ENCODE results near the gene PLEKHS1. TPM values are rescaled to one million over a fixed set of nuclear protein-coding genes. Genes with fewer than 3 reads are reported as not detected.

The PLEKHS1 gene
- total RNA-seq, 1 experiment from 2014 or later = not detected

- DNase-seq (ENCODE audit: low read depth, low spot score) (no peak), ATAC-seq (no peak)
- TF ChIP-seq, protein P1, sequence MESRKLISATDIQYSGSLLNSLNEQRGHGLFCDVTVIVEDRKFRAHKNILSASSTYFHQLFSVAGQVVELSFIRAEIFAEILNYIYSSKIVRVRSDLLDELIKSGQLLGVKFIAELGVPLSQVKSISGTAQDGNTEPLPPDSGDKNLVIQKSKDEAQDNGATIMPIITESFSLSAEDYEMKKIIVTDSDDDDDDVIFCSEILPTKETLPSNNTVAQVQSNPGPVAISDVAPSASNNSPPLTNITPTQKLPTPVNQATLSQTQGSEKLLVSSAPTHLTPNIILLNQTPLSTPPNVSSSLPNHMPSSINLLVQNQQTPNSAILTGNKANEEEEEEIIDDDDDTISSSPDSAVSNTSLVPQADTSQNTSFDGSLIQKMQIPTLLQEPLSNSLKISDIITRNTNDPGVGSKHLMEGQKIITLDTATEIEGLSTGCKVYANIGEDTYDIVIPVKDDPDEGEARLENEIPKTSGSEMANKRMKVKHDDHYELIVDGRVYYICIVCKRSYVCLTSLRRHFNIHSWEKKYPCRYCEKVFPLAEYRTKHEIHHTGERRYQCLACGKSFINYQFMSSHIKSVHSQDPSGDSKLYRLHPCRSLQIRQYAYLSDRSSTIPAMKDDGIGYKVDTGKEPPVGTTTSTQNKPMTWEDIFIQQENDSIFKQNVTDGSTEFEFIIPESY (IDR thresholded peaks at IDR 0.05; ENCODE audit: extremely low read depth, insufficient replicate concordance, low read length) = no peak
- TF ChIP-seq RAD21 (IDR thresholded peaks at IDR 0.05; ENCODE audit: low read depth) (no peak), CEBPB (IDR thresholded peaks at IDR 0.05; ENCODE audit: low read depth) (no peak), ZFX (IDR thresholded peaks at IDR 0.05) (no peak), ELF1 (IDR thresholded peaks at IDR 0.05; ENCODE audit: borderline replicate concordance, low read depth) (no peak), YY1 (IDR thresholded peaks at IDR 0.05; ENCODE audit: extremely low read depth, insufficient replicate concordance, low read depth, low read length) (no peak), SRF (IDR thresholded peaks at IDR 0.05; ENCODE audit: low read depth) (no peak), CBX3 (IDR thresholded peaks at IDR 0.05; ENCODE audit: low read depth) (no peak), SIN3A (IDR thresholded peaks at IDR 0.05; ENCODE audit: low read depth) (no peak), EZH2 (IDR thresholded peaks at IDR 0.05) (no peak), POLR2A (IDR thresholded peaks at IDR 0.05; ENCODE audit: borderline replicate concordance, extremely low read depth, insufficient read depth, insufficient read length) (no peak), TCF7L2 (IDR thresholded peaks at IDR 0.05; ENCODE audit: borderline replicate concordance, extremely low read depth, insufficient read depth, insufficient read length) (no peak), POLR2AphosphoS5 (IDR thresholded peaks at IDR 0.05; ENCODE audit: low read depth, low read length) (no peak), SP1 (IDR thresholded peaks at IDR 0.05; ENCODE audit: low read depth) (no peak), JUND (IDR thresholded peaks at IDR 0.05) (no peak), EZH2phosphoT487 (IDR thresholded peaks at IDR 0.05; ENCODE audit: borderline replicate concordance) (no peak), ZNF274 (IDR thresholded peaks at IDR 0.05; ENCODE audit: low read depth, low read length) (no peak), CTCF (IDR thresholded peaks at IDR 0.05 in 2 of 3, conservative IDR thresholded peaks at IDR 0.05 in 1 of 3; ENCODE audit: borderline replicate concordance in 1 of 3, insufficient read depth in 1 of 3, low read depth in 2 of 3, low read length in 2 of 3) (no peak), FOSL1 (IDR thresholded peaks at IDR 0.05; ENCODE audit: low read depth) (no peak)
- TF ChIP-seq, protein P2, sequence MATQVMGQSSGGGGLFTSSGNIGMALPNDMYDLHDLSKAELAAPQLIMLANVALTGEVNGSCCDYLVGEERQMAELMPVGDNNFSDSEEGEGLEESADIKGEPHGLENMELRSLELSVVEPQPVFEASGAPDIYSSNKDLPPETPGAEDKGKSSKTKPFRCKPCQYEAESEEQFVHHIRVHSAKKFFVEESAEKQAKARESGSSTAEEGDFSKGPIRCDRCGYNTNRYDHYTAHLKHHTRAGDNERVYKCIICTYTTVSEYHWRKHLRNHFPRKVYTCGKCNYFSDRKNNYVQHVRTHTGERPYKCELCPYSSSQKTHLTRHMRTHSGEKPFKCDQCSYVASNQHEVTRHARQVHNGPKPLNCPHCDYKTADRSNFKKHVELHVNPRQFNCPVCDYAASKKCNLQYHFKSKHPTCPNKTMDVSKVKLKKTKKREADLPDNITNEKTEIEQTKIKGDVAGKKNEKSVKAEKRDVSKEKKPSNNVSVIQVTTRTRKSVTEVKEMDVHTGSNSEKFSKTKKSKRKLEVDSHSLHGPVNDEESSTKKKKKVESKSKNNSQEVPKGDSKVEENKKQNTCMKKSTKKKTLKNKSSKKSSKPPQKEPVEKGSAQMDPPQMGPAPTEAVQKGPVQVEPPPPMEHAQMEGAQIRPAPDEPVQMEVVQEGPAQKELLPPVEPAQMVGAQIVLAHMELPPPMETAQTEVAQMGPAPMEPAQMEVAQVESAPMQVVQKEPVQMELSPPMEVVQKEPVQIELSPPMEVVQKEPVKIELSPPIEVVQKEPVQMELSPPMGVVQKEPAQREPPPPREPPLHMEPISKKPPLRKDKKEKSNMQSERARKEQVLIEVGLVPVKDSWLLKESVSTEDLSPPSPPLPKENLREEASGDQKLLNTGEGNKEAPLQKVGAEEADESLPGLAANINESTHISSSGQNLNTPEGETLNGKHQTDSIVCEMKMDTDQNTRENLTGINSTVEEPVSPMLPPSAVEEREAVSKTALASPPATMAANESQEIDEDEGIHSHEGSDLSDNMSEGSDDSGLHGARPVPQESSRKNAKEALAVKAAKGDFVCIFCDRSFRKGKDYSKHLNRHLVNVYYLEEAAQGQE (IDR thresholded peaks at IDR 0.05; ENCODE audit: low read depth) = no peak
- no peaks in the 10 kb centered on the region for H3K27me3 ChIP-seq (ENCODE audit: insufficient read depth, low read length)
- no peaks in the 10 kb centered on the region for H3K4me1 ChIP-seq (ENCODE audit: control insufficient read depth in 1 of 2, insufficient read depth in 2 of 2, low read length in 2 of 2)
- no TSS peak for BruUV-seq (replicated peaks)
- RAD21 ChIA-PET (ENCODE audit: low non-redundant PET in 1 of 2, low total read pairs in 2 of 2, uncharacterized antibody in 2 of 2, unreplicated experiment in 2 of 2) = no interaction called here
- no peaks in the 10 kb centered on the region for H3K9me3 ChIP-seq (ENCODE audit: control insufficient read depth in 1 of 2, insufficient read depth in 1 of 2, low read depth in 1 of 2, low read length in 2 of 2)
- CTCF ChIA-PET = interaction anchor here (1.3 to 1.6 kb wide), 2 partner anchors 9 to 23 kb away, joined by 3 to 5 read pairs; no protein-coding TSS in a partner anchor
- H3K4me3 ChIP-seq (replicated peaks in 1 of 2; ENCODE audit: low read depth in 1 of 2, low read length in 2 of 2) = no peak overlapping the region
- intact Hi-C loops (cut with micrococcal nuclease) = no loop called here
- no peaks in the 10 kb centered on the region for H4K20me1 ChIP-seq (ENCODE audit: insufficient read depth)
- H3K79me2 ChIP-seq (ENCODE audit: insufficient read depth, low read length) = no peaks in the 10 kb centered on the region
- POLR2A ChIA-PET = no interaction called here
- no peak overlapping the region for H3K4me2 ChIP-seq (ENCODE audit: low read length)
- H3K9ac ChIP-seq (ENCODE audit: low read length) = no peak overlapping the region
- H2AFZ ChIP-seq (ENCODE audit: low read depth, low read length, poor library complexity, severe bottlenecking) = no peak overlapping the region
- H3K9me2 ChIP-seq (ENCODE audit: insufficient read depth) = no peaks in the 10 kb centered on the region
- H3K27ac ChIP-seq (ENCODE audit: low read depth, low read length) = no peak overlapping the region
- no peaks in the 10 kb centered on the region for H3K36me3 ChIP-seq (ENCODE audit: control insufficient read depth in 1 of 2, insufficient read depth in 2 of 2, low read length in 2 of 2)
These were observed 70.7 kb downstream of the PLEKHS1 start for GRCh38 chr10:113822174-113822573.

Measured in HCT116 (cell line).